ENCODE measurements around the gene COX14. TPM values are rescaled to one million over a fixed set of nuclear protein-coding genes. Genes with fewer than 3 reads are reported as not detected.

Gene COX14
- total RNA-seq, 1 donor from 2014 or later: 22.7 TPM

DNA sequence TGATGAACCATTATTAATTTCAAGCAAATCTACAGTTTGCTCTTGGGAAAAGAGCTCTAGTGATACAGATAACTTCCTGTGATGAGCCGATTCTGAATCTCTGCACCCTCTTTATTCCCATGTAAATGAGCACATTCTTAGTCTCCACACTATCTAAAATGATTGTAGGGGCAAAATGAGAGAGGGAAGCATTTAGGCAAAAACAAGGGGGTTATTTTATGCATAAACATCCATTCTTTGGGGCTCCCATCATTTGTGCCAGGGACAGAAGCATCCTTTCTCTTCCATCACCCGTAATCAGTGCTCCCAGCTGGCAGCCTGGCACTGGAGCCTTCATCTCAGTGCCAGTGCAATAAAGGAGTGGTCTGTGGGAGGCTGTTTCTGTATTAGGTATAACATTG lies 9.9 kb upstream of the COX14 start:
- H3K27me3 ChIP-seq: no peaks in the 10 kb centered on the region
- H3K4me3 Mint-ChIP-seq: no peak overlapping the region

GRCh38 chr12:50102646-50103309 lies 9.3 kb upstream of the COX14 start:
- DNase-seq (ENCODE audit: low spot score): no peak
- H3K9me3 Mint-ChIP-seq: no peaks in the 10 kb centered on the region
- H3K4me1 Mint-ChIP-seq: peaks cover 25% of the 10 kb centered on the region
- no peak overlapping the region for H3K4me3 ChIP-seq
- H3K27me3 ChIP-seq: no peaks in the 10 kb centered on the region
- H3K36me3 ChIP-seq: no peaks in the 10 kb centered on the region
- peaks cover 10% of the 10 kb centered on the region for H4K20me1 ChIP-seq (ENCODE audit: low read depth)
- H3K4me1 ChIP-seq: peaks cover 8% of the 10 kb centered on the region
- H3K36me3 Mint-ChIP-seq: peaks cover 25% of the 10 kb centered on the region
- no peak overlapping the region for H3K27ac ChIP-seq
- no peak overlapping the region for H3K9ac ChIP-seq
- H2AFZ ChIP-seq (replicated peaks): no peak overlapping the region
- H3K4me2 ChIP-seq: no peak overlapping the region
- H3K27me3 Mint-ChIP-seq (ENCODE audit: insufficient read depth, low read depth): peaks cover 2% of the 10 kb centered on the region
- peak overlapping the region; percentile 2 for H3K27ac Mint-ChIP-seq
- H3K9me3 ChIP-seq (ENCODE audit: low read depth): no peaks in the 10 kb centered on the region
- TF ChIP-seq, protein P1, sequence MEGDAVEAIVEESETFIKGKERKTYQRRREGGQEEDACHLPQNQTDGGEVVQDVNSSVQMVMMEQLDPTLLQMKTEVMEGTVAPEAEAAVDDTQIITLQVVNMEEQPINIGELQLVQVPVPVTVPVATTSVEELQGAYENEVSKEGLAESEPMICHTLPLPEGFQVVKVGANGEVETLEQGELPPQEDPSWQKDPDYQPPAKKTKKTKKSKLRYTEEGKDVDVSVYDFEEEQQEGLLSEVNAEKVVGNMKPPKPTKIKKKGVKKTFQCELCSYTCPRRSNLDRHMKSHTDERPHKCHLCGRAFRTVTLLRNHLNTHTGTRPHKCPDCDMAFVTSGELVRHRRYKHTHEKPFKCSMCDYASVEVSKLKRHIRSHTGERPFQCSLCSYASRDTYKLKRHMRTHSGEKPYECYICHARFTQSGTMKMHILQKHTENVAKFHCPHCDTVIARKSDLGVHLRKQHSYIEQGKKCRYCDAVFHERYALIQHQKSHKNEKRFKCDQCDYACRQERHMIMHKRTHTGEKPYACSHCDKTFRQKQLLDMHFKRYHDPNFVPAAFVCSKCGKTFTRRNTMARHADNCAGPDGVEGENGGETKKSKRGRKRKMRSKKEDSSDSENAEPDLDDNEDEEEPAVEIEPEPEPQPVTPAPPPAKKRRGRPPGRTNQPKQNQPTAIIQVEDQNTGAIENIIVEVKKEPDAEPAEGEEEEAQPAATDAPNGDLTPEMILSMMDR (IDR thresholded peaks at IDR 0.05): no peak
- TF ChIP-seq EZH2phosphoT487 (IDR thresholded peaks at IDR 0.05): no peak
- no peak for TF ChIP-seq EZH2 (IDR thresholded peaks at IDR 0.05)
- H3K4me3 Mint-ChIP-seq: no peak overlapping the region
- peaks cover 41% of the 10 kb centered on the region for H3F3A ChIP-seq (ENCODE audit: low read depth)
- no peaks in the 10 kb centered on the region for H3K79me2 ChIP-seq (ENCODE audit: low read depth)

More for the DNA sequence above, 9.9 kb upstream of the COX14 start:
- Histone ChIP-seq H3K36me3 (no peaks in the 10 kb centered on the region), H3K4me3 (no peak overlapping the region), H3K4me2 (no peak overlapping the region), H3K79me2 (ENCODE audit: low read depth) (no peaks in the 10 kb centered on the region), H3K4me1 (peaks cover 8% of the 10 kb centered on the region), H3K27ac (no peak overlapping the region), H3K9ac (no peak overlapping the region), H3K9me3 (ENCODE audit: low read depth) (no peaks in the 10 kb centered on the region), H3F3A (ENCODE audit: low read depth) (peaks cover 42% of the 10 kb centered on the region), H2AFZ (replicated peaks) (no peak overlapping the region), H4K20me1 (ENCODE audit: low read depth) (peaks cover 10% of the 10 kb centered on the region)
- Mint-ChIP-seq H3K4me1 (peaks cover 20% of the 10 kb centered on the region), H3K9me3 (no peaks in the 10 kb centered on the region), H3K27me3 (ENCODE audit: insufficient read depth, low read depth) (peaks cover 2% of the 10 kb centered on the region), H3K27ac (no peak overlapping the region), H3K36me3 (peaks cover 26% of the 10 kb centered on the region)
- no peak for DNase-seq (ENCODE audit: low spot score)
- TF ChIP-seq EZH2phosphoT487 (IDR thresholded peaks at IDR 0.05) (no peak), EZH2 (IDR thresholded peaks at IDR 0.05) (no peak)
- TF ChIP-seq, protein P1 (IDR thresholded peaks at IDR 0.05): no peak

DNA sequence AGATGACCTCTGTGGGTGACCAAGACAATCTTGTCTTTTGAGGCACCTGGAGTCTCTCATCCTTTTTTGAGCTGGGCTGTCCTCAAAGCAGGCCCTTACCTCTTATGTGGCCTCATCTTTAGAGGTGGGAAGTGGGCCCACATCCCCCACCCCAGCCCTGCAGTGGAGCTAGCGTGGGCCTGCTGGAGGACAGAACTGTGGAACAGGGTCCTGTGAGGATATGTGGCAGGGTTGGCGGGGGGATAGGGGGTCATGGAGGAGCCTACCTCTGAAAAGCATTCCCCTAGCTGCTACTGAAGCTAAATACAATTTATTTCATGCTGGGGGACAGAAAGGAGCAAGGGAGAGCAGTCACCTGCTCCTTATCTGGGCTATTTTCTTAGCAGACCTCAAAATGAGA lies 8.7 kb upstream of the COX14 start:
- H4K20me1 ChIP-seq (ENCODE audit: low read depth): peaks cover 10% of the 10 kb centered on the region
- no peaks in the 10 kb centered on the region for H3K9me3 ChIP-seq (ENCODE audit: low read depth)
- Mint-ChIP-seq H3K27ac (peak overlapping the region; percentile 2), H3K36me3 (peaks cover 21% of the 10 kb centered on the region), H3K4me3 (no peak overlapping the region), H3K9me3 (no peaks in the 10 kb centered on the region), H3K27me3 (ENCODE audit: insufficient read depth, low read depth) (peaks cover 4% of the 10 kb centered on the region), H3K4me1 (peaks cover 31% of the 10 kb centered on the region)
- H3K27ac ChIP-seq: no peak overlapping the region
- H3K4me1 ChIP-seq: peaks cover 8% of the 10 kb centered on the region
- H3K4me3 ChIP-seq: no peak overlapping the region
- no peak overlapping the region for H3K4me2 ChIP-seq
- no peak for DNase-seq (ENCODE audit: low spot score)
- peaks cover 36% of the 10 kb centered on the region for H3F3A ChIP-seq (ENCODE audit: low read depth)
- H3K9ac ChIP-seq: no peak overlapping the region
- H3K79me2 ChIP-seq (ENCODE audit: low read depth): no peaks in the 10 kb centered on the region
- H2AFZ ChIP-seq (replicated peaks): no peak overlapping the region
- no peaks in the 10 kb centered on the region for H3K27me3 ChIP-seq
- no peaks in the 10 kb centered on the region for H3K36me3 ChIP-seq
- no peak for TF ChIP-seq EZH2 (IDR thresholded peaks at IDR 0.05)
- TF ChIP-seq EZH2phosphoT487 (IDR thresholded peaks at IDR 0.05): no peak
- TF ChIP-seq, protein P1 (IDR thresholded peaks at IDR 0.05): no peak

Measured in neural progenitor cell (in vitro differentiated cells).